GM12892 (cell line): Measurements from ENCODE around the gene SYNDIG1.

Experiments
- DNase-seq: peaks from one replicate; pipeline ENCODE4 v3.0.0; 2011; ENCODE audit not compliant: insufficient read length
- FAIRE-seq: peaks from 2 replicates; lab custom pipeline; 2011; peaks lifted over from hg19 to GRCh38; lab: Jason Lieb, UNC
- POLR2A ChIP-seq: IDR thresholded peaks from 2 replicates; pipeline ENCODE4 v1.6.1; 2011; ENCODE audit warnings: low read depth, low read length, control low read depth
- POLR2AphosphoS5 ChIP-seq: IDR thresholded peaks from 2 replicates; pipeline ENCODE4 v1.6.1; 2011; ENCODE audit warnings: low read depth, low read length, control low read depth
- TAF1 ChIP-seq: IDR thresholded peaks from 2 replicates; pipeline ENCODE4 v1.6.1; 2011; ENCODE audit warnings: low read depth, mild to moderate bottlenecking, control low read depth, low read length, borderline replicate concordance

The SYNDIG1 gene

GRCh38 chr20:24676353-24676977 is 207.0 kb downstream of the SYNDIG1 start:
- TF ChIP-seq POLR2A (no peak), POLR2AphosphoS5 (no peak), TAF1 (no peak)
- DNase-seq = no peak
- FAIRE-seq = no peak

GRCh38 chr20:24676978-24677370 is 207.5 kb downstream of the SYNDIG1 start:
- DNase-seq = no peak
- TF ChIP-seq POLR2AphosphoS5 (no peak), POLR2A (no peak), TAF1 (no peak)
- FAIRE-seq = no peak

- TF ChIP-seq POLR2AphosphoS5 = no peak
- DNase-seq = no peak
- no peak for FAIRE-seq
Measured at GRCh38 chr20:24677626-24678315, 208.3 kb downstream of the SYNDIG1 start.

GRCh38 chr20:24678351-24679106 is 209.1 kb downstream of the SYNDIG1 start:
- TF ChIP-seq TAF1 (no peak), POLR2A (no peak), POLR2AphosphoS5 (no peak)
- FAIRE-seq = no peak
- no peak for DNase-seq

- DNase-seq (no peak), FAIRE-seq (no peak)
- no peak for TF ChIP-seq POLR2A
- no peak for TF ChIP-seq POLR2AphosphoS5
- no peak for TF ChIP-seq TAF1
Measured at GRCh38 chr20:24679448-24680047, 210.1 kb downstream of the SYNDIG1 start.

GRCh38 chr20:24681634-24682495 is 212.4 kb downstream of the SYNDIG1 start:
- DNase-seq = no peak
- no peak for FAIRE-seq
- no peak for TF ChIP-seq POLR2A
- TF ChIP-seq TAF1 = no peak
- TF ChIP-seq POLR2AphosphoS5 = no peak

- no peak for FAIRE-seq
Measured at GRCh38 chr20:24682496-24682985, 213.1 kb downstream of the SYNDIG1 start.

GRCh38 chr20:24683676-24684075 is 214.2 kb downstream of the SYNDIG1 start:
- TF ChIP-seq TAF1 = no peak
- no peak for TF ChIP-seq POLR2AphosphoS5
- TF ChIP-seq POLR2A = no peak
- no peak for DNase-seq
- FAIRE-seq = no peak

More at GRCh38 chr20:24682496-24682985, 213.1 kb downstream of the SYNDIG1 start:
- DNase-seq = no peak
- TF ChIP-seq TAF1 (no peak), POLR2AphosphoS5 (no peak), POLR2A (no peak)

- DNase-seq (no peak), FAIRE-seq (no peak)
- TF ChIP-seq POLR2A (no peak), POLR2AphosphoS5 (no peak), TAF1 (no peak)
Measured at GRCh38 chr20:24684421-24684871, 215.0 kb downstream of the SYNDIG1 start.

- DNase-seq (no peak), FAIRE-seq (no peak)
- TF ChIP-seq POLR2AphosphoS5 = no peak
- no peak for TF ChIP-seq TAF1
- TF ChIP-seq POLR2A = no peak
Measured at GRCh38 chr20:24684956-24685691, 215.7 kb downstream of the SYNDIG1 start.
